CD4-positive, alpha-beta T cell treated with Interleukin-1 beta for 1 hour (primary cell): Measurements from ENCODE around the gene SLC12A7.
"Not testable (repeated sequence)": the region's sequence is repeated elsewhere in the genome, so short reads cannot be mapped to it uniquely, and the experiment has no call there.

Experiments used
- DNase-seq, 2 donors: peaks; one replicate each; pipeline ENCODE4 v3.0.0-alpha.2; 2020 to 2022

The SLC12A7 gene

DNA sequence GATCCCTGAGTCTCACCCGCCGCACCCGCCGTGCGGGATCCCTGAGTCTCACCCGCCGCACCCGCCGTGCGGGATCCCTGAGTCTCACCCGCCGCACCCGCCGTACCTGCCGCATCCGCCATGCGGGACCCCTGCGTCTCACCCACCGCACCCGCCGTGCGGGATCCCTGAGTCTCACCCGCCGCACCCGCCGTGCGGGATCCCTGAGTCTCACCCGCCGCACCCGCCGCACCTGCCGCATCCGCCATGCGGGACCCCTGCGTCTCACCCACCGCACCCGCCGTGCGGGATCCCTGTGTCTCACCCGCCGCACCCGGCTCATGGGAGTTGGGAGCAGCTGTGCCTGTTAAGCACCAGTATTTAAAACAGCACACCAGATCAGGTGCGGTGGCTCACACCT lies 50.6 kb downstream of the SLC12A7 start:
- DNase-seq, result not testable (repeated sequence)

- DNase-seq, result no peak
These were observed 51.3 kb downstream of the SLC12A7 start for GRCh38 chr5:1060535-1060981.

GRCh38 chr5:1059884-1060263 lies 52.0 kb downstream of the SLC12A7 start:
- DNase-seq, result no peak

- DNase-seq, result no peak
These were observed 52.6 kb downstream of the SLC12A7 start for GRCh38 chr5:1058988-1059883.

DNA sequence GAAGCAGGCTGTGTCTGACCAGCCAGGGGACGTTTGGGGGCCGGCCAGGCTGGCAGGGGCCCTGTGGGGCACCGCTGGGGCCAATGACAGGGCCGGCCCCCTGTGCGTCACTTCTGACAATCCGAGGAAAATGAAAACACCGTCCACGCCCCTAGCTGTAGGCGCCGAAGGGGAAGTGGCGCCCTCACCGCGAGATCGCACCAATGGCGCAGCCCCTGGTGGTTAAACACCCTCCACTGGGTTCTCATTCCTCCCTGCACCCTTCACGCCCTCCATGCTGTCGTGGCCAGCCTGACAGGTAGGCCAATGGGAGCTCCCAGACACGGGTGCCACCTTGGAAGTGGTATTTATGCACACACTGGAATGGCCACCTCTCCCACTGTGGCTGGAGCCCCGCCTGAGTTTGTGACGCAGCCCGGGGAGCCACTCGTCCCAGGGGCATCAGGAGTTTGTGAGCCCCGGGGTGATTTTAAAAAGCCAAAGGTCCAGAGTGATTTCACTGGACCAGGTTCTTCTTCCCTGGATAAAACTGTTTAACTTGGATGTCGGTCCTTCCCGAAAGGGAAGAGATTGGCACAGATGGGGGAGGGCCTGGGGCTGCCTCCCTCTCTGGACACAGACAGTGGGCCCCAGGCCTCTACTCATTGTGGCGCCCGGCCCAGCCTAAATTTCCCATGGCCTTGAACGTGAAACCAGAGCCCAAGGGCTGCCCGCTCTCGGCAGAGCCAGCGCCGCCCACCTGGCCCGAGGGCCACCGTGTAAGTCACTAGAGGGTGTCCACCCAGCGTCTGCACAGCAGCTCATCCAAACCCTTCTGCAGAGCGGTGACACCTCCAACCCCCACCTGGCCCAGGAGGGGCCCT lies 53.5 kb downstream of the SLC12A7 start:
- no peak for DNase-seq

GRCh38 chr5:1057485-1058082 lies 54.3 kb downstream of the SLC12A7 start:
- DNase-seq, result no peak

DNA sequence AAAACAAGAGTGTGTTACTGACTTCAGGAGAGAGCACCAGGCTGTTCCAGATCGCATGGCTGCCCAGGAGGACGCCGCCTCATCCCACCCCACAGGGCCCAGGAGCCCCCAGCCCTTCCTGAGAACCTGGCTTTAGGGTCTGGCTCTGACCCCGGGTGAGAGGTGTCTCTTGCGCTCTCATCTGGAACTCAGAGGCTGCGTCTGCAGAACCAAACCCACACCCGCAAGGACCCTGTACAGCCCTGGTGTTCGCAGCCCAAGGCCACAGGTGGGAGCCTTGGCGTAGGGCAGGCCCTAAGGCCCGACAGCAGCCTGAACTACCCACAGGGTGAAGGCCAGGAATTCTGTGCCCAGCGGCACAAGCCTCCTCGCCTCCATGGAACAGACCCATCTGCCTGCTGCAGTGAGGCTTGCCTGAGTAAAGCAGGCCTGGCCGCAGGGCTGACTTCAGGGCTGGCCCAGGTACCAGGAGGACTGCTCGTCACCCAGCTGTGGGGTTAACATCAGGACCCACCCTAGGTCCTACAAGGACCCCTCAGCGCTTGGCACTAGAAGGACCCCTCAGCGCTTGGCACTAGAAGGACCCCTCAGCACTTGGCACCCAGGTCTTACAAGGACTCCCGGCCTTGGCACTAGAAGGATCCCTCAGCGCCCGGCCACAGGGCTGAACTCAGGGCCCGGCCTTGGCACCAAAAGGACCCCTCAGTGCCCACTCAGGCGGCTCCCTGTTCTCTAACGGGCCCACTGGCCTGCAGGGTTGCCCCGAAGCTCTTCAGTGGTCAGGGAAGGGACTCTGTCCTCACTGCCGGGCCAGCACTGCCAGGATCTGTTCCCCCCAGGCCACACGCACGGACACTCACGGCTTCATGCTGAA lies 55.0 kb downstream of the SLC12A7 start:
- no peak for DNase-seq

- no peak for DNase-seq
These were observed 55.8 kb downstream of the SLC12A7 start for GRCh38 chr5:1055896-1056610.

DNA sequence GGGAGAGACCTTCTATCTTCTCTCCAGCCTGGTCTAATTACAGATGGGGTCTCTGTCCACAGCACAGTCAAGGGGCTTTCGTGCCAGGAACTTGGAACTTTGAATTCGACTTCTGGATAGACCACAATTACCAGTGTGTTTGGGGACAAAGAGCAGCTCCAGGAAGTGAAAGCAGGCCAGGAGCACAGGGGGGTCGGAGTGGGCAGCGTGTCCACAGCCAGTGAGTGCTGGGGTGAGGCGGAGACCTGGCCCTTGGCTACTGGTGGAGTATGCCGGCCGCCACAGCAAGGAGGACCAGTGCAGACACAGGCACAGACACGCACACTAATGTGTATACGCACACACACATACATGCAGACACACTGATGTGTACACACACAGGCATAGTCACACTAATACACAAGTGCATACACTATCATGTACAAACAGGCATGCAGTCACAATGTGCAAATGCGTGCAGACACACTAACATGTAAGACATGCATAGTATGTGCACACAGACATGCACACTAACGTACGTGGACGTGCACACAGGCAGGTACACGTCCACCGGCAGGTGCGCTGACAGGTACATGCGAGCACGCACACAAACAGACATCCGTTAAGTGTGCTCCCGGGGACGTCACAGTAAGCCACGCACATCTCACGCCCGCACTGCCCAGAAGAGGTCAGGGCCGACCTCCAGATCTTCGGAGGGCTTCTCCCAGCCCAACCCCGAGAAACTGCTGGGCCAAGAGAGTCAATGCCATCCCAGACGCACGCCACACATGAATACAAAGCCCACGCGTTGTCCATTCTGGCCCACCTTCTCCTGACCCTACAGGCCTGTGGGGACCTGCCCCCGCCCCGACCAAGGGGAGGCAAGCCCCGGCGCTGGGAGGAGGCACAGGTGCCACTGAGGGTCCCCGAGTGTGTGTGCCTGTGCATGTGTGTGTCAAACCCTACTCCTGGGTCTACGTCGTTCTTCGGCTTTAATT lies 56.8 kb downstream of the SLC12A7 start:
- DNase-seq, result no peak

DNA sequence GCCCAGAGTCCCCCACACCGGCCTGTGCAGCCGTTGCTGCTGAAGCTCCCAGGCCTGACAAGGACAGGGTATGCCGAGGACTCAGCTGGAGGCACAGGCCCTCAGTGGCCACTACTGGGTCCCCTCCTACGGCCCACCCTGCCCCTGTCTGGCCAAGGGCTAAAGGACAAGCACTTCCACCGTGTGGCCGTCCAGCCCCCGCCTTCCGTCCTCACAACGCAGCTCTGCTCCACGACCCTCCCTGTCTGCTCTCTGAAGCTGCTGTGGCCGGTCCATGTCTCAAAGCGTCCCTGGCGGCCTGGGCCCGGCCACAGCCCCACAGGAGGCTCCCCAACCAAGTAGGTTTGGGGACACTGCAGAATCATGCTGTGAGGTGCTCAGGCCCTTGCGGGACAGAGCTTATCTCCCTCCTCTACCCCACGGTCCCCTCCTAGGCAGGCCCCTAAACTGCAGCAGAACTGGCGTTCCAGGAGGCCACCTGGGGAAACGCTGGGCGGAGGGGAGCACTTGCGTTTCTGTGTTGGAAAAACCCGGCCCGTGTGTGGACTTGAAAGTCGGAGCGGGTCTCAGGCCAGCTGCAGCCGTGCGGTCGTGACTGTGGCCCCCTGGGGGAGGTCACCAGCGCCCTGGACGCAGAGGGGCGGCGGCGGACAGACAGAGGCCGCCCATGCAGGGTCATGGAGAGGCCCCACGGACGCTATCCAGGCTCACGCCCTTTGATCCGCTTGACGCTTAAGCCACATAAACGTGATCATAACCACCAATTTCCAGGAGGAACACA lies 57.7 kb downstream of the SLC12A7 start:
- no peak for DNase-seq

DNA sequence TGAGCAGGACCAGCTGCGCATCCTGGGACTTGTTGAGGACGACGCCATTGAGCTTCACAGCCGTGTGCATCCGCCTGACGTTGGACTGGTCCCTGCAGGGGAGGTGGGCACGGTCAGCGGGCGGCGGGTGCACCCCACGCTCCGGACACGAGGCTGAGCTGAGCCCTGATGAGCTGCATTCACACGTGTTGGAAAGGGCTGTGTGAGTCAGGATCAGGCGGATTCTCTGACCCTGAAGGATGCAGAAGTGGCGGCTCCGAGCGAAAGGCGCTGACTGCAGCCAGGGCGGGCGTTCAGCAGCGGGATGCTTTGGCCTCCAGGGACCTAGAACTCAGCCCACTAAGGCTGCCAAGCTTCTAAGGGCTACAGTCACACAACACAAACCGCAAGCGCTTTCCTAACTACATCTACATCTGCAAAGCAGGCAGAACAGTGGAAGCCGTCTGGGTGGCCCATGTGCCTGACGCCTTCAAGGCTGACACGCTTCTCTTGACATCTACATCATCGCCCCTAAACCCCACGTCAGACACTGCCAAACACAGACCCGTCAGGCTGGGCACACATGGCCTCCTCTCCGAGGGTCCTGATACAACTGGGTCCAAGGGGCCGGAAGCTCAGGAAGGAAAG lies 58.4 kb downstream of the SLC12A7 start:
- DNase-seq, result no peak

DNA sequence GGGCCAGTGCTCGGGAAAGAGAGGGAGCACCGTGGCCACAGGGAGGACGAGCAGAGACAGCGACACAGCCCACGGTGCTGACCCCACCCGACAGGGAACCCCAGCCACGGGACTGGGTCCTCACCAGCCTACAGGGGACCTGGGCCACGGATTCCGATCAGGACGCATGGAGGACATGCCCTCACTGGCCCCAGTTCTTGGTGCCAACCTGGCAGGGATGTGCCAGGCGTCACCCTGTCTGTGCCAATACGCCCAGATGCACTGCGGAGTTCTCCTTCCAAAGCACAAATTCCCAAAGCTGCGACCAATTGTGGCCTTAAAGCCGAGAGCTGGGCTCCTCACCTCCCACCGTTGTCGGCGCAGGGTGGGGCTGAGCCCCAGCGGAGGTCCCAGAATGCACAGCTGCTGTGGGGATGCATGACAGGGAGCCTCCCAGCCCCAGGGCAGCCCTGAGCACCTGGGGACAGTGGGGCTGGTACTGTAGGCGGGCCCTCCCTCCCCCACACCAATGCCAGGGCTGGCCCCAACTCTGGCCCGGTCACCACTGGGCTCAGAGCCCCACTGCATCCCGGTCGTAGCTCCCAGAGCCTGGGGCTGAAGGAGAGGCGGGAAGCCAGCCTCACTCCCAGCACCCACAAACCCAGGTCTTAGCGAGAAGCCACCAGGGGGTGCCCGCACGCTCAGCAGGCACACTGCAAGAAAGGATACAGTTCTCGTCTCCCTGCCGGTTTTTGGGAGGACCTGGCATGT lies 59.0 kb downstream of the SLC12A7 start:
- DNase-seq, result no peak

DNA sequence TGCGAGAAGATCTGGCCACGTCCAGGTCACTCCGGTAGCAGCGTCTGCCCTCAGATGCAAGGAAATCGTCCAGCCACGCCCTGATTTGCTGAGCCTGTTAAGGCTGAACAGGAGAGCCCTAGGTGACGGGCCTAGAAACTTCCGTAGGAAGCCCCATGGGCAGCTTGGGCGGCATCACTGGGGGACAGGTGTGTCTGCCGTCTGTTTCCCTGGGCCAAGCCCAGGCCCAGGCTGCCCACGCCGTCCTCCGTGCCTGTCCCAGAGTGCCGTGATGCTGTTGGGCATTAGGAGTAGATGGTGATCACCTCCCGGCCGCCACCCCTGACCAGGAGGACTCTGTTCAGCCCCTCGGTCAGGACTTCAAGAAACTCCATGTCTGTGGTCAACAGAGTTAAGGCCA lies 59.8 kb downstream of the SLC12A7 start:
- DNase-seq, result no peak

DNA sequence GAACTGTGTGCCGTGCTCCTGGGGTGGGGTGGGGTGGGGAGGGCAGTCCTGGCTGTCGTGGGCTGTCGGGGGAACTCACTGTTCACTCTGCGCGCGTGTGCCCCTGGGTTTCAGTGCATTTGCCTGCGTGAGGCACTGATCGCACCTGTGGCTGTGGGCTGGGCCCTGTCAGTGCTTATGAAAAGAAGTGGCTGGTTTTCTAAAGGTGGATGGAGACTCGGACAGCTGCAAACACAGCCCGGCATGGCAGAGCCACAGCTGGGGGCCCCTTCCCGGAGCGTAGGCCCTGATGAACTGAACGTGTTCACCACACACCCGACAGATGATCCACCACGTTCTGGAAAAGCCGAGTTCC lies 60.5 kb downstream of the SLC12A7 start:
- no peak for DNase-seq

- DNase-seq, result no peak
These were observed 61.2 kb downstream of the SLC12A7 start for GRCh38 chr5:1050423-1051365.

GRCh38 chr5:1048861-1049838 lies 62.7 kb downstream of the SLC12A7 start:
- DNase-seq, result no peak
